HEK293T (cell line): ENCODE measurements around the gene ZNF74.
"Not testable (repeated sequence)": the region's sequence is repeated elsewhere in the genome, so short reads cannot be mapped to it uniquely, and the experiment has no call there.

Experiments
- CTCF ChIA-PET: fragments of 350-600 bp; formaldehyde crosslinking; extraction: SDS; loops from one replicate; lab custom pipeline; 2021; ENCODE audit warnings: antibody characterized with exemption, inconsistent platforms; lab: Yijun Ruan, JAX
- POLR2A ChIA-PET: fragments of 350-600 bp; formaldehyde crosslinking; extraction: SDS; loops from one replicate; lab custom pipeline; 2020; ENCODE audit warnings: antibody characterized with exemption, inconsistent platforms; lab: Yijun Ruan, JAX
- DNase-seq: peaks from one replicate; pipeline ENCODE4 v3.0.0; 2012; ENCODE audit warnings: mixed read lengths; ENCODE audit errors: extremely low spot score
- ARNT ChIP-seq: fragments of 450-650 bp; IDR thresholded peaks from 2 replicates; pipeline ENCODE4 v1.6.1; 2017; ENCODE audit warnings: mild to moderate bottlenecking
- BHLHE40 ChIP-seq: fragments of 450-650 bp; IDR thresholded peaks from 2 replicates; pipeline ENCODE4 v1.6.1; 2016; ENCODE audit warnings: mild to moderate bottlenecking, moderate library complexity, borderline replicate concordance
- CTBP1 ChIP-seq: fragments of 450-650 bp; IDR thresholded peaks from 2 replicates; pipeline ENCODE4 v1.6.1; 2016; ENCODE audit warnings: borderline replicate concordance
- ELF4 ChIP-seq: fragments of 450-650 bp; IDR thresholded peaks from 2 replicates; pipeline ENCODE4 v1.6.1; 2017; ENCODE audit warnings: antibody characterized with exemption
- FOXA1 ChIP-seq: fragments of 450-650 bp; IDR thresholded peaks from 2 replicates; pipeline ENCODE4 v1.6.1; 2016; ENCODE audit warnings: mild to moderate bottlenecking
- FOXK2 ChIP-seq: fragments of 450-650 bp; IDR thresholded peaks from 2 replicates; pipeline ENCODE4 v1.6.1; 2016; ENCODE audit warnings: mild to moderate bottlenecking
- FOXM1 ChIP-seq: fragments of 450-650 bp; IDR thresholded peaks from 2 replicates; pipeline ENCODE4 v1.6.1; 2017; ENCODE audit warnings: mild to moderate bottlenecking, borderline replicate concordance
- HDGF ChIP-seq: fragments of 450-650 bp; IDR thresholded peaks from 2 replicates; pipeline ENCODE4 v1.6.1; 2017; ENCODE audit warnings: antibody characterized with exemption, borderline replicate concordance
- L3MBTL2 ChIP-seq: fragments of 450-650 bp; conservative IDR thresholded peaks from 2 replicates; pipeline ENCODE4 v1.6.1; 2016; ENCODE audit warnings: mild to moderate bottlenecking
- LEF1 ChIP-seq: fragments of 450-650 bp; IDR thresholded peaks from 2 replicates; pipeline ENCODE4 v1.6.1; 2017; ENCODE audit warnings: mild to moderate bottlenecking, borderline replicate concordance
- NFRKB ChIP-seq: fragments of 450-650 bp; IDR thresholded peaks from 2 replicates; pipeline ENCODE4 v1.6.1; 2016; ENCODE audit warnings: mild to moderate bottlenecking, moderate library complexity
- SP1 ChIP-seq: fragments of 450-650 bp; IDR thresholded peaks from 2 replicates; pipeline ENCODE4 v1.6.1; 2017
- SUZ12 ChIP-seq: fragments of 450-650 bp; IDR thresholded peaks from 2 replicates; pipeline ENCODE4 v1.6.1; 2016; ENCODE audit warnings: mild to moderate bottlenecking
- TARDBP ChIP-seq: fragments of 450-650 bp; IDR thresholded peaks from 2 replicates; pipeline ENCODE4 v1.6.1; 2016
- ZNF384 ChIP-seq: fragments of 450-650 bp; IDR thresholded peaks from 2 replicates; pipeline ENCODE4 v1.6.1; 2016
- TF ChIP-seq, protein P1 (sequence below): fragments of 450-650 bp; IDR thresholded peaks from 2 replicates; pipeline ENCODE4 v1.6.1; 2016

Gene ZNF74

DNA sequence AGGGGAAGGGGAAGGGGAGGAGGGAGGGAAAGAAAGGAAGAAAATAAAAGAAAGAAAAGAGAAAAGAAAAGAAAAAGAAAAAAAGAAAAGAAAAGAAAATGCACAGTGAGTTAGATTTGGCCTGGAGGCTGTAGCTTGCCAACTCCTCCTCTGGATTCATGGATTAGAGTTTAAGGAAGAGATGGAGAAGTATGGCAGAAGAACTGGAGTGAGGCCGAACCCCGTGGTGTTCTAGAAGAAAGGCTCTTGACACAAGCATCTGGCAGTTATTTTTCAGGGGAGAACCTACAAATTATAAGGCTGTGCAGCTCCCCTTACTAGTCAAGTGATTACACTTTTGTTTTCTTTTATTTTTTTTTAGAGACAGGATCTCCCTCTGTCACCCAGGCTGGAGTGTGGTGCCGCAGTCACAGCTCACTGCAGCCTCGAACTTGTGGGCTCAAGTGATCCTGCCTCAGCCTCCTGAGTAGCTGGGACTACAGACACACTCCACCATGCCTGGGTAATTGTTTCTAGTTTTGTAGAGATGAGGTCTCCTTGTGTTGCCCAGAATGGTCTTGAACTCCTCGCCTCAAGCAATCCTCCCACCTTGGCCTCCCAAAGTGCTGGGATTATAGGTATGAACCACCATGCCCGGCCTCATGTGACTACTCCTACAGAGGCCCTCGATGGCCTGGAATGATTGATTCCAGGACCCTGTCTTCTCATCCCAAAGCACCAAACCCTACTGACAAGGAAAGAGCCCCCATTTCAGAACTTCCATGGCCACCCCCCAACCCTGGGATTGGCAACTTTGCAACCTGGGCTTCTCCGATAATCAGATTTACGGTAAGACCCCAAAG lies 19.5 kb downstream of the ZNF74 start:
- CTCF ChIA-PET = no interaction called here

DNA sequence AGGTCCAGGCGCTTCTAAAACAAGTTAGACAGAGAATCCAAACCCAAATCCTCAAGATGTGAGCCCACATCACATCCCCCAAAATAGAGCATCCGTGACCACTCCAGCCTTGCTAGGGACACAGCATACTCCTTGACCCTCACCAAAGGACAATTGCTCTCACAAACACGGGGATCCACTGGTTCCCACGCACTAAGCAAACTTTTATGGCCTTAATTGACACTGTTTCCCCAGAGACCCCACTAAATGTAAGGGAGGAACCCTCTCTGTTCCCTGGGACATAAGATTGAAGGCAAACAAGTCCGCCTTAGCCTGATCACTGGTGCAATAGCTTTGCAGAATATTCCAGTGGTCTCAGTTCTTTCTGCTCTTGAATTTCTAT lies 20.1 kb downstream of the ZNF74 start:
- ChIA-PET CTCF (no interaction called here), POLR2A (no interaction called here)
- DNase-seq = no peak
- TF ChIP-seq BHLHE40 (no peak), CTBP1 (no peak), ZNF384 (no peak), SUZ12 (no peak), ARNT (no peak)

More for the DNA sequence above, 19.5 kb downstream of the ZNF74 start:
- POLR2A ChIA-PET = interaction anchor here (1.0 kb wide), 1 partner anchor 20 kb away, joined by 3 read pairs; no protein-coding TSS in a partner anchor
- DNase-seq = no peak
- no peak for TF ChIP-seq HDGF
- TF ChIP-seq CTBP1 = no peak
- TF ChIP-seq FOXM1 = no peak
- TF ChIP-seq L3MBTL2 = no peak
- TF ChIP-seq ARNT = no peak
- TF ChIP-seq ELF4 = no peak
- no peak for TF ChIP-seq FOXK2
- no peak for TF ChIP-seq FOXA1
- TF ChIP-seq TARDBP = no peak
- no peak for TF ChIP-seq NFRKB
- no peak for TF ChIP-seq LEF1
- no peak for TF ChIP-seq BHLHE40
- TF ChIP-seq, protein P1, sequence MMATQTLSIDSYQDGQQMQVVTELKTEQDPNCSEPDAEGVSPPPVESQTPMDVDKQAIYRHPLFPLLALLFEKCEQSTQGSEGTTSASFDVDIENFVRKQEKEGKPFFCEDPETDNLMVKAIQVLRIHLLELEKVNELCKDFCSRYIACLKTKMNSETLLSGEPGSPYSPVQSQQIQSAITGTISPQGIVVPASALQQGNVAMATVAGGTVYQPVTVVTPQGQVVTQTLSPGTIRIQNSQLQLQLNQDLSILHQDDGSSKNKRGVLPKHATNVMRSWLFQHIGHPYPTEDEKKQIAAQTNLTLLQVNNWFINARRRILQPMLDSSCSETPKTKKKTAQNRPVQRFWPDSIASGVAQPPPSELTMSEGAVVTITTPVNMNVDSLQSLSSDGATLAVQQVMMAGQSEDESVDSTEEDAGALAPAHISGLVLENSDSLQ = no peak
- TF ChIP-seq SUZ12 = no peak
- no peak for TF ChIP-seq SP1
- no peak for TF ChIP-seq ZNF384

DNA sequence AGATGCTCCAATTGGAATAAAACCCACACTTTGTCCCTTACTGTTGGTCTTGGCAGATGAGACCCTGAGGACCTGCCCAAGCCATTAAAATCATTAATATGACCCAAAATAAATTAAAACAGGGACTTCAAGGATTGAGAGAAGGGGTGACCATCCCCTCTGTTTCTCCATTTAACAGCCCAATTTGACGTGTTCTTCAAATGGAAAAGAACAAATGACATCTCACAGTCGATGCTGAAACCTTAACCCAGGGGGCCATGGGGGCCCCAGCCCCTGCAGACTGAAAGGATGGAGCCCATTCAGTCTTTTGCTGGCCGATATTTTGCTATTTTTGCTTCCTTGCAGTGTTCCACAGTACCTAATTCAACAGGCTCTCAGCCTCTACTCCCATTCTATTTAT lies 20.5 kb downstream of the ZNF74 start:
- CTCF ChIA-PET = no interaction called here
- POLR2A ChIA-PET = no interaction called here
- TF ChIP-seq FOXK2 = no peak
- no peak for DNase-seq

DNA sequence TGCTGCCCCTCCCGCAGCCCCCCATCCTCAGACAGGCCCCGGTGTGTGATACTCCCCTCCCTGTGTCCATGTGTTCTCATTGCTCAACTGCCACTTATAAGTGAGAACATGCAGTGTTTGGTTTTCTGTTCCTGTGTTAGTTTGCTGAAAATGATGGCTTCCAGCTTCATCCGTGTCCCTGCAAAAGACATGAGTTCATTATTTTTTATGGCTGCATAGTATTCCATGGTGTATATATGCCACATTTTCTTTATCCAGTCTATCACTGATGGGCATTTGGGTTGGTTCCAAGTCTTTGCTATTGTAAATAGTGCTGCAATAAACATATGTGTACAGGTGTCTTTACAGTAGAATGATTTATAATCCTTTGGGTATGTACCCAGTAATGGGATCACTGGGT lies 21.3 kb downstream of the ZNF74 start:
- POLR2A ChIA-PET, DNase-seq, CTCF ChIA-PET: not testable (repeated sequence)

DNA sequence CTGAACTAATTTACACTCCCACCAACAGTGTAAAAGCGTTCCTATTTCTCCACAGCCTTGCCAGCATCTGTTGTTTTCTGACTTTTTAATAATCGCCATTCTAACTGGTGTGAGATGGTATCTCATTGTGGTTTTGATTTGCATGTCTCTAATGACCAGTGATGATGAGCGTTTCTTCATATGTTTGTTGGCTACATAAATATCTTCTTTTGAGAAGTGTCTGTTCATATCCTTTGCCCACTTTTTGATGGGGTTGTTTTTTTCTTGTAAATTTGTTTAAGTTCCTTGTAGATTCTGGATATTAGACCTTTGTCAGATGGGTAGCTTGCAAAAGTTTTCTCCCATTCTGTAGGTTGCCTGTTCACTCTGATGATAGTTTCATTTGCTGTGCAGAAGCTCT lies 21.7 kb downstream of the ZNF74 start:
- POLR2A ChIA-PET, CTCF ChIA-PET, DNase-seq: not testable (repeated sequence)

DNA sequence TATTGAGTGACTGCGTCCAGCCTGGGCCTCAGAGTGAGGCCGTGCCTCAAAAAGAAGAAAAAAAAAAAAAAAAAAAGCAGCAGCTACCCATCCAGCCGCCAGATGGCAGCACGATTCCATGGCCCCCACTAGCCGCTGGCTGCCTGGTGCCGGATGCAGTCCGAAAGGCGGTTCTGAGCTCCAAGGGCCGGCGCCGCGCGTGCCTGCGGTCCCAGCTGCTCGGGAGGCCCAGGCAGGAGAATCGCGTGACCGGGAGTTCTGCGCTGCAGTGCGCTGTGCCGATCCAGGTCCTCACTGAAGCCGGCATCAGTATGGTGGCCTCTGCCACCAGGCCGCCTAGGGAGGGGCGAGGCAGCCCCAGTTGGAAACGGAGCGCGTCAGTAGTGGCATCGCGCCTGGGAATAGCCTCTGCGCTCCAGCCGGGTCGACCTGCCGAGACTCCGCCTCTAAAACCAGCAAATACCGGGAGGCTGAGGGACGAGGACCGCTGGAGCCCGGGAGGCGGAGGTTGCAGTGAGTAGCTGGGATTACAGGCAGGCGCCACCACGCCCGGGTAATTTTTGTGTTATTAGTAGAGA lies 24.3 kb downstream of the ZNF74 start:
- peak; percentile 91 for DNase-seq
- ChIA-PET POLR2A (interaction anchor here (1.0 to 1.7 kb wide), 5 partner anchors 19 to 99 kb away, joined by 4 to 8 read pairs (median 5); partner anchors contain the start of genes DGCR6L and ZNF74), CTCF (interaction anchor here (0.6 to 1.9 kb wide), 16 partner anchors 17 to 221 kb away, joined by 3 to 26 read pairs (median 4); partner anchors contain the start of gene MED15)
- no peak for TF ChIP-seq HDGF
- peak; percentile 100 for TF ChIP-seq ZNF384
- TF ChIP-seq SUZ12 = no peak
- peak; percentile 77 for TF ChIP-seq L3MBTL2
- no peak for TF ChIP-seq SP1

DNA sequence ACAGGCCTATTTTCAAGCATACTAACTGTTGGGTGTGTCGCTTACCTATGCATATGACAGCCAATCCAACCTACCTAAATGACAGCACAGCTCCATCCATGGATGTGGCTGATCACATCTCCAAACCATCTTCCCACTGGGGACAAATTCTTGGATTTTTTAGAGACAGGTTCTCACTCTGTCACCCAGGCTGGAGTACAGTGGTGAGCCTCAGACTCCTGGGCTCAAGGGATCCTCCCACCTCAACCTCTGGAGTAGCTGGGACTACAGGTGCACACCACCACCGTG lies 25.7 kb downstream of the ZNF74 start:
- DNase-seq = no peak
- TF ChIP-seq ZNF384 (no peak), HDGF (no peak), NFRKB (no peak), CTBP1 (no peak), SP1 (no peak), FOXM1 (no peak)
- ChIA-PET CTCF (interaction anchor here (0.5 kb wide), 1 partner anchor 9 kb away, joined by 4 read pairs; no protein-coding TSS in a partner anchor), POLR2A (no interaction called here)

DNA sequence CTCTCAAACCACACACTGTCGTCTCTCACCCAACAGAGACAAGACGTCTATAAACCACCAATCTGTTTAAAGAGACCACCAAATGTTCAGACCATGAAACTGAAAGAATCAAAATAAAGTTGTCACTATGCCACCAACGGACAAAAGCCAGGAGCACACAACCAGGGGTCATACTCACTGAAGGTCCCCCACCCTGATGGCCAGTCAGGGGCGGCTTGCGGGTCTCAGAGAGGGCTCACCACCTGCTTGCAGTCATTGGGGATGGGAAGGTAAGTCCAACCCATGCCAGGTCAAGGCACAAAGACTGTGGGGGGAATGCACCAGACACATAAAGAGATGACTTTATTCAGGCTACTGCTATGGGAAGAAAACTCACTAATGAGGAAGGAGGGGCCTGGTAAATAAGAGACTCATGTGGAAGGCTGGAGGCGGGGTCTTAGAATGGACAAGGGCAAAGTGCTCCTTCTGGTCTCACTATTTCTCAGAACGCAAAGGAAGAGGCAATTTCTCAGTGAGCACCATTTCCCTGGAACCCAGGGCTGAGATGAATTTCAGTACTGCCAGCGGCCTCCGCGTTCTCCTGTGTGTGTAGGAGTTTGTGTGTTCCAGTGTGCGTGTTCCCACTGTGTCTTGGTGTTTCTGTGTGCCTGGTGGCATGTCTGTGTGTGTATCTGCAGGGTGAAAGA lies 26.3 kb downstream of the ZNF74 start:
- ChIA-PET CTCF (no interaction called here), POLR2A (no interaction called here)
- no peak for DNase-seq
- TF ChIP-seq CTBP1 = no peak
- no peak for TF ChIP-seq BHLHE40
- TF ChIP-seq, protein P1 = no peak
- TF ChIP-seq SP1 = no peak
- TF ChIP-seq HDGF = no peak
- TF ChIP-seq SUZ12 = no peak
- no peak for TF ChIP-seq ZNF384
- TF ChIP-seq ELF4 = no peak
